Osteoblast (primary cell): Measurements from ENCODE around the gene SPC24. TPM values are rescaled to one million over a fixed set of nuclear protein-coding genes. Genes with fewer than 3 reads are reported as not detected.

Source experiments
- DNase-seq: peaks from one replicate; pipeline ENCODE4 v3.0.0; 2011; ENCODE audit warnings: low spot score, mixed read lengths; ENCODE audit not compliant: insufficient read length; ENCODE audit errors: missing footprints
- H2AFZ ChIP-seq: 2 replicates; pipeline ENCODE4 v1.6.0; 2011; ENCODE audit warnings: mild to moderate bottlenecking, low read length
- H3K27ac ChIP-seq: 2 replicates; pipeline ENCODE4 v1.5.1; 2011; ENCODE audit warnings: mild to moderate bottlenecking, low read depth, low read length, moderate library complexity
- H3K27me3 ChIP-seq: 2 replicates; pipeline ENCODE4 v1.6.0; 2012; ENCODE audit warnings: mild to moderate bottlenecking, control low read depth, inconsistent platforms, low read length, moderate library complexity; ENCODE audit not compliant: insufficient read depth
- H3K36me3 ChIP-seq: 2 replicates; pipeline ENCODE4 v1.5.1; 2011; ENCODE audit warnings: mild to moderate bottlenecking, low read length, control low read depth, moderate library complexity; ENCODE audit not compliant: insufficient read depth
- H3K4me1 ChIP-seq: 2 replicates; pipeline ENCODE4 v1.5.1; 2011; ENCODE audit warnings: mild to moderate bottlenecking, low read length, control low read depth, moderate library complexity; ENCODE audit not compliant: insufficient read depth
- H3K4me2 ChIP-seq: 2 replicates; pipeline ENCODE4 v1.6.0; 2011; ENCODE audit warnings: mild to moderate bottlenecking, low read length; ENCODE audit not compliant: insufficient read depth
- H3K4me3 ChIP-seq: fragments of 200-600 bp; sonication (generic); 3 replicates; pipeline ENCODE4 v1.5.1; 2012; ENCODE audit warnings: mild to moderate bottlenecking, low read length, inconsistent platforms; ENCODE audit not compliant: insufficient read depth
- H3K79me2 ChIP-seq: 2 replicates; pipeline ENCODE4 v1.6.0; 2012; ENCODE audit warnings: mild to moderate bottlenecking, low read length, control low read depth, inconsistent platforms; ENCODE audit not compliant: insufficient read depth
- H3K9me3 ChIP-seq: 2 replicates; pipeline ENCODE4 v1.5.1; 2011; ENCODE audit warnings: low read depth, low read length, control low read depth
- H4K20me1 ChIP-seq: 2 replicates; pipeline ENCODE4 v1.6.0; 2012; ENCODE audit warnings: mild to moderate bottlenecking, low read length, control low read depth; ENCODE audit not compliant: insufficient read depth
- CTCF ChIP-seq: IDR thresholded peaks from 2 replicates; pipeline ENCODE4 v1.5.1; 2011; ENCODE audit warnings: mild to moderate bottlenecking, low read depth, low read length, moderate library complexity; ENCODE audit errors: extremely low read depth
- total RNA-seq: library from RNA; depleted of rRNA; stranded (reverse); fragments of >200 nt; gene quantifications from 2 replicates; pipeline ENCODE4 v1.2.3, GENCODE V29; 2012

Gene SPC24
- total RNA-seq, 1 donor = 5.4 TPM

DNA sequence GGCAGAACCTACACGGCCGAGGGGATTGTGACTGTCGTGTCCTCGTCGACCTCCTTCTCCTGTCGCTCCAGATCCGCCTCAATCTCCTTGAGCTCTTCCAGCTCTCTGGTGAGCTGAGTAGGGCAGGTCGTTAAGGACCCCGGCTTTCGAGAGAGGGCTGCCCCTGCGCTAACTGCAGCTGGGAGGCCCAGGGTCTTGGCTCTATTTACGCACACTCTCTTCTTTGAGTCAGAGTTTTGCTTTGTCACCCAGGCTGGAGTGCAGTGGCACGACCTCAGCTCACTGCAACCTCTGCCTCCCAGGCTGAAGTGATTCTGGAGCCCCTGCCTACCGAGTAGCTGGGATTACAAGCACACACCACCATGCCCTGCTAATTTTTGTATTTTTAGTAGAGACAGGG lies 7.6 kb downstream of the SPC24 start:
- H3K4me2 ChIP-seq = no peak overlapping the region
- H3K4me3 ChIP-seq = no peak overlapping the region
- TF ChIP-seq CTCF = no peak
- H2AFZ ChIP-seq = no peak overlapping the region
- H3K27me3 ChIP-seq = no peaks in the 10 kb centered on the region
- H3K27ac ChIP-seq = no peak overlapping the region
- H3K79me2 ChIP-seq = peaks cover 21% of the 10 kb centered on the region
- H3K36me3 ChIP-seq = peaks cover 12% of the 10 kb centered on the region
- no peaks in the 10 kb centered on the region for H4K20me1 ChIP-seq
- no peaks in the 10 kb centered on the region for H3K9me3 ChIP-seq
- peak; percentile 5 for DNase-seq
- peaks cover 21% of the 10 kb centered on the region for H3K4me1 ChIP-seq

- no peak overlapping the region for H3K27ac ChIP-seq
- peaks cover 9% of the 10 kb centered on the region for H3K79me2 ChIP-seq
- no peak overlapping the region for H3K4me3 ChIP-seq
- no peak overlapping the region for H3K4me2 ChIP-seq
- no peak for TF ChIP-seq CTCF
- H3K27me3 ChIP-seq = no peaks in the 10 kb centered on the region
- peaks cover 12% of the 10 kb centered on the region for H3K36me3 ChIP-seq
- H4K20me1 ChIP-seq = no peaks in the 10 kb centered on the region
- H3K4me1 ChIP-seq = peaks cover 21% of the 10 kb centered on the region
- no peak overlapping the region for H2AFZ ChIP-seq
- H3K9me3 ChIP-seq = no peaks in the 10 kb centered on the region
- DNase-seq = no peak
Observed at GRCh38 chr19:11145536-11145924, 10.1 kb downstream of the SPC24 start.

GRCh38 chr19:11142528-11143171 lies 12.9 kb downstream of the SPC24 start:
- peak overlapping the region; percentile 44 for H3K4me3 ChIP-seq
- H3K4me1 ChIP-seq = peaks cover 42% of the 10 kb centered on the region
- H3K27ac ChIP-seq = peak overlapping the region; percentile 93
- H3K27me3 ChIP-seq = no peaks in the 10 kb centered on the region
- TF ChIP-seq CTCF = no peak
- H3K4me2 ChIP-seq = peak overlapping the region; percentile 60
- no peaks in the 10 kb centered on the region for H3K9me3 ChIP-seq
- peak; percentile 98 for DNase-seq
- peaks cover 10% of the 10 kb centered on the region for H3K36me3 ChIP-seq
- no peaks in the 10 kb centered on the region for H3K79me2 ChIP-seq
- H4K20me1 ChIP-seq = no peaks in the 10 kb centered on the region
- H2AFZ ChIP-seq = peak overlapping the region; percentile 38

GRCh38 chr19:11141937-11142527 lies 13.6 kb downstream of the SPC24 start:
- no peak for TF ChIP-seq CTCF
- Histone ChIP-seq H3K4me3 (peak overlapping the region; percentile 37), H2AFZ (no peak overlapping the region), H4K20me1 (no peaks in the 10 kb centered on the region), H3K27me3 (no peaks in the 10 kb centered on the region), H3K4me2 (peak overlapping the region; percentile 20), H3K36me3 (peaks cover 10% of the 10 kb centered on the region), H3K79me2 (no peaks in the 10 kb centered on the region), H3K27ac (peak overlapping the region; percentile 65), H3K4me1 (peaks cover 45% of the 10 kb centered on the region), H3K9me3 (no peaks in the 10 kb centered on the region)
- peak; percentile 14 for DNase-seq
